ENCODE data around the gene AIDA. TPM values are rescaled to one million over a fixed set of nuclear protein-coding genes. Genes with fewer than 3 reads are reported as not detected.

Gene AIDA
- polyA plus RNA-seq, 2 of the 4 experiments (the other 2 are of a cell fraction) = 50.3 to 90.1 TPM

DNA sequence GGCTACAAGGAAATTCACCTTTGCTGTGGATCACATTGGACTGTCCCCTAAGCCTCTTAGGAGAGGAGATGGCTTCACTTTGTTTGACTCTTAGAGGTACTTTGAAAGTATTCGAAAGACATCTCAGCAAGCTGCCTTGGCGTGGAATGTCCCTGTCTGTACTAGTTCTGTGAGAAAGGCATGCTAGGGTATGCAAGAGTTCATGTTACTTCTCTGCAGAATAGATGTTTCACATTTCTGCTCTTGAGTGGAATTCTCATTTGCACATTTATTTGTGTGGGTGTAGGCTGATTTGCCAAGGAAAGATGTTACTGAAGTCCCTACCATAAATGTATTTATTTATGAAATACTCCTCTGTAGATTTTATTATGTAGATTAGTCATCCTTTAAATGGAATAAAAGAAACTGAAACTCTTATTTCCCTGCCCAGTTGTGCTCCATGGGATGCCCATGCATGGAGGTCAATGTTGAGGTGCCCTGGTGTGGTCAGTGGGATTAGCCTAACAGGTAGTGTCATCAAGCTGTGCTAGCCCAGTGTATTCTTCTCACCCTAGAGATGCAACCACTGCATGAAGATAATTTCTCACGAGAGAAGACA lies 80.6 kb downstream of the AIDA start:
- TF ChIP-seq POLR2AphosphoS2 (conservative IDR thresholded peaks at IDR 0.05; ENCODE audit: low read length) (no peak), MAZ (IDR thresholded peaks at IDR 0.05; ENCODE audit: borderline replicate concordance, low read depth, low read length) (no peak), GATA3 (IDR thresholded peaks at IDR 0.05; ENCODE audit: borderline replicate concordance) (no peak), MYC (IDR thresholded peaks at IDR 0.05; ENCODE audit: borderline replicate concordance, low read length) (no peak), CHD4 (IDR thresholded peaks at IDR 0.05; ENCODE audit: borderline replicate concordance) (no peak), FOXS1 (CRISPR knock-in tag; IDR thresholded peaks at IDR 0.05) (no peak), RNF2 (IDR thresholded peaks at IDR 0.05; ENCODE audit: borderline replicate concordance, low read depth) (no peak), KDM1A (IDR thresholded peaks at IDR 0.05; ENCODE audit: low read depth) (no peak), CEBPB (IDR thresholded peaks at IDR 0.05) (no peak), NFE2L2 (conservative IDR thresholded peaks at IDR 0.05; ENCODE audit: low read length) (no peak), MAFK (IDR thresholded peaks at IDR 0.05; ENCODE audit: partially characterized antibody) (no peak), KDM5A (IDR thresholded peaks at IDR 0.05) (no peak)
- TF ChIP-seq, protein P1, sequence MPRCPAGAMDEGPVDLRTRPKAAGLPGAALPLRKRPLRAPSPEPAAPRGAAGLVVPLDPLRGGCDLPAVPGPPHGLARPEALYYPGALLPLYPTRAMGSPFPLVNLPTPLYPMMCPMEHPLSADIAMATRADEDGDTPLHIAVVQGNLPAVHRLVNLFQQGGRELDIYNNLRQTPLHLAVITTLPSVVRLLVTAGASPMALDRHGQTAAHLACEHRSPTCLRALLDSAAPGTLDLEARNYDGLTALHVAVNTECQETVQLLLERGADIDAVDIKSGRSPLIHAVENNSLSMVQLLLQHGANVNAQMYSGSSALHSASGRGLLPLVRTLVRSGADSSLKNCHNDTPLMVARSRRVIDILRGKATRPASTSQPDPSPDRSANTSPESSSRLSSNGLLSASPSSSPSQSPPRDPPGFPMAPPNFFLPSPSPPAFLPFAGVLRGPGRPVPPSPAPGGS (IDR thresholded peaks at IDR 0.05) = no peak
- TF ChIP-seq, protein P2, sequence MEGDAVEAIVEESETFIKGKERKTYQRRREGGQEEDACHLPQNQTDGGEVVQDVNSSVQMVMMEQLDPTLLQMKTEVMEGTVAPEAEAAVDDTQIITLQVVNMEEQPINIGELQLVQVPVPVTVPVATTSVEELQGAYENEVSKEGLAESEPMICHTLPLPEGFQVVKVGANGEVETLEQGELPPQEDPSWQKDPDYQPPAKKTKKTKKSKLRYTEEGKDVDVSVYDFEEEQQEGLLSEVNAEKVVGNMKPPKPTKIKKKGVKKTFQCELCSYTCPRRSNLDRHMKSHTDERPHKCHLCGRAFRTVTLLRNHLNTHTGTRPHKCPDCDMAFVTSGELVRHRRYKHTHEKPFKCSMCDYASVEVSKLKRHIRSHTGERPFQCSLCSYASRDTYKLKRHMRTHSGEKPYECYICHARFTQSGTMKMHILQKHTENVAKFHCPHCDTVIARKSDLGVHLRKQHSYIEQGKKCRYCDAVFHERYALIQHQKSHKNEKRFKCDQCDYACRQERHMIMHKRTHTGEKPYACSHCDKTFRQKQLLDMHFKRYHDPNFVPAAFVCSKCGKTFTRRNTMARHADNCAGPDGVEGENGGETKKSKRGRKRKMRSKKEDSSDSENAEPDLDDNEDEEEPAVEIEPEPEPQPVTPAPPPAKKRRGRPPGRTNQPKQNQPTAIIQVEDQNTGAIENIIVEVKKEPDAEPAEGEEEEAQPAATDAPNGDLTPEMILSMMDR (IDR thresholded peaks at IDR 0.05) = no peak
- TF ChIP-seq, protein P3, sequence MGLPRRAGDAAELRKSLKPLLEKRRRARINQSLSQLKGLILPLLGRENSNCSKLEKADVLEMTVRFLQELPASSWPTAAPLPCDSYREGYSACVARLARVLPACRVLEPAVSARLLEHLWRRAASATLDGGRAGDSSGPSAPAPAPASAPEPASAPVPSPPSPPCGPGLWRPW (IDR thresholded peaks at IDR 0.05) = no peak
- TF ChIP-seq, protein P4, sequence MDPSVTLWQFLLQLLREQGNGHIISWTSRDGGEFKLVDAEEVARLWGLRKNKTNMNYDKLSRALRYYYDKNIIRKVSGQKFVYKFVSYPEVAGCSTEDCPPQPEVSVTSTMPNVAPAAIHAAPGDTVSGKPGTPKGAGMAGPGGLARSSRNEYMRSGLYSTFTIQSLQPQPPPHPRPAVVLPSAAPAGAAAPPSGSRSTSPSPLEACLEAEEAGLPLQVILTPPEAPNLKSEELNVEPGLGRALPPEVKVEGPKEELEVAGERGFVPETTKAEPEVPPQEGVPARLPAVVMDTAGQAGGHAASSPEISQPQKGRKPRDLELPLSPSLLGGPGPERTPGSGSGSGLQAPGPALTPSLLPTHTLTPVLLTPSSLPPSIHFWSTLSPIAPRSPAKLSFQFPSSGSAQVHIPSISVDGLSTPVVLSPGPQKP (IDR thresholded peaks at IDR 0.05; ENCODE audit: low read depth, low read length) = no peak
- WGBS (ENCODE audit: missing lambda C conversion rate) = 90% methylated on average over 3 of the region's 3 CpGs
- ChIA-PET CTCF (interaction anchor here (1.0 to 8.4 kb wide), 2 partner anchors 86 to 168 kb away, joined by 3 to 99 read pairs; no protein-coding TSS in a partner anchor), POLR2A (no interaction called here)
- Histone ChIP-seq H3K4me3 (no peak overlapping the region), H3K9me3 (no peaks in the 10 kb centered on the region), H3K27ac (no peak overlapping the region), H3K4me2 (no peak overlapping the region), H3K4me1 (no peaks in the 10 kb centered on the region)
- ATAC-seq (no peak), FAIRE-seq (no peak), DNase-seq (ENCODE audit: low read depth in 1 of 2, low spot score in 1 of 2) (no peak)

DNA sequence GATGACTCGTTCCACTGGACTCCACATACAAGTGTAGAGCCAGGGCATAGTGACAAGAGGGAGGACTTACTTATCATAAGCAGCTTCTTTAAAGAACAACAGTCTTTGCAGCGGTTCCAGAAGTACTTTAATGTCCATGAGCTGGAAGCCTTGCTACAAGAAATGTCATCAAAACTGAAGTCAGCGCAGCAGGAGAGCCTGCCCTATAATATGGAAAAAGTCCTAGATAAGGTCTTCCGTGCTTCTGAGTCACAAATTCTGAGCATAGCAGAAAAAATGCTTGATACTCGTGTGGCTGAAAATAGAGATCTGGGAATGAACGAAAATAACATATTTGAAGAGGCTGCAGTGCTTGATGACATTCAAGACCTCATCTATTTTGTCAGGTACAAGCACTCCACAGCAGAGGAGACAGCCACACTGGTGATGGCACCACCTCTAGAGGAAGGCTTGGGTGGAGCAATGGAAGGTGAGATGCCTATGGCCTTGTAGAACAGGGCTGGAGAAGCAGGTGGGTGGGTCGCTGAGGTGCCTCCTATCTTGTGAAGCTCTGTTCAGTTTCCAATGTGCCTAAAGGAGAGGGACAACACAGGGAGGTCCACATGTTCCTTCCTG lies 82.3 kb downstream of the AIDA start:
- Histone ChIP-seq H3K27ac (no peak overlapping the region), H3K4me2 (no peak overlapping the region), H3K4me1 (no peaks in the 10 kb centered on the region), H3K4me3 (no peak overlapping the region), H3K9me3 (no peaks in the 10 kb centered on the region)
- no peak for DNase-seq (ENCODE audit: low read depth in 1 of 2, low spot score in 1 of 2)
- FAIRE-seq = no peak
- CTCF ChIA-PET = interaction anchor here (1.2 to 8.4 kb wide), 3 partner anchors 10 to 175 kb away, joined by 3 to 99 read pairs (median 5); no protein-coding TSS in a partner anchor
- 84% methylated on average over 7 of the region's 7 CpGs for WGBS (ENCODE audit: missing lambda C conversion rate)
- ATAC-seq = no peak
- TF ChIP-seq BHLHE40 (IDR thresholded peaks at IDR 0.05; ENCODE audit: low read depth, low read length) (no peak), TFCP2L1 (CRISPR knock-in tag; IDR thresholded peaks at IDR 0.05) (no peak), RNF2 (IDR thresholded peaks at IDR 0.05; ENCODE audit: borderline replicate concordance, low read depth) (no peak), RFX5 (IDR thresholded peaks at IDR 0.05) (no peak), RAD21 (conservative IDR thresholded peaks at IDR 0.05 in 1 of 2, IDR thresholded peaks at IDR 0.05 in 1 of 2) (no peak), PHF8 (IDR thresholded peaks at IDR 0.05; ENCODE audit: borderline replicate concordance, low read depth) (no peak), EHMT2 (IDR thresholded peaks at IDR 0.05; ENCODE audit: low read depth) (no peak), ZC3H11A (IDR thresholded peaks at IDR 0.05) (no peak)
- POLR2A ChIA-PET = no interaction called here

Data from A549 (cell line).